Loucy (cell line): ENCODE data around the gene MINDY4.

ENCODE experiments used
- H2AFZ ChIP-seq: fragments of 200-600 bp; sonication (generic); 2 replicates; pipeline ENCODE4 v1.6.0; 2016; ENCODE audit warnings: antibody characterized with exemption, mild to moderate bottlenecking, low read length, moderate library complexity
- H3F3A ChIP-seq: fragments of 200-600 bp; 2 replicates; pipeline ENCODE4 v1.6.0; 2016; ENCODE audit warnings: antibody characterized with exemption, low read depth, mild to moderate bottlenecking
- H3K27me3 ChIP-seq: fragments of 200-600 bp; sonication (generic); 2 replicates; pipeline ENCODE4 v1.6.1; 2014; ENCODE audit warnings: low read length, mild to moderate bottlenecking; ENCODE audit not compliant: insufficient read depth, poor library complexity, severe bottlenecking
- H3K36me3 ChIP-seq: fragments of 200-600 bp; sonication (generic); 2 replicates; pipeline ENCODE4 v1.6.1; 2016; ENCODE audit warnings: low read length; ENCODE audit not compliant: insufficient read depth
- H3K4me1 ChIP-seq: fragments of 200-600 bp; sonication (generic); 2 replicates; pipeline ENCODE4 v1.5.1; 2014; ENCODE audit warnings: low read length, mild to moderate bottlenecking; ENCODE audit not compliant: insufficient read depth, poor library complexity, severe bottlenecking
- H3K4me2 ChIP-seq: fragments of 200-600 bp; sonication (generic); 2 replicates; pipeline ENCODE4 v1.6.0; 2014; ENCODE audit warnings: antibody characterized with exemption, low read length, low read depth, mild to moderate bottlenecking; ENCODE audit not compliant: poor library complexity, severe bottlenecking
- H3K4me3 ChIP-seq: fragments of 200-600 bp; sonication (generic); 2 replicates; pipeline ENCODE4 v1.5.1; 2014; ENCODE audit warnings: low read length, mild to moderate bottlenecking, mixed read lengths; ENCODE audit not compliant: poor library complexity, severe bottlenecking
- H3K79me2 ChIP-seq: fragments of 200-600 bp; sonication (generic); 2 replicates; pipeline ENCODE4 v1.6.1; 2014; ENCODE audit warnings: low read length; ENCODE audit not compliant: insufficient read depth
- H3K9ac ChIP-seq: fragments of 200-600 bp; sonication (generic); 2 replicates; pipeline ENCODE4 v1.6.0; 2014; ENCODE audit warnings: mild to moderate bottlenecking, low read depth, low read length, moderate library complexity; ENCODE audit not compliant: poor library complexity, severe bottlenecking
- H3K9me2 ChIP-seq: fragments of 200-600 bp; sonication (generic); replicated peaks from 2 replicates; pipeline ENCODE4 v1.6.1; 2016; ENCODE audit warnings: low read depth, low read length, mixed read lengths
- H3K9me3 ChIP-seq: fragments of 200-600 bp; sonication (generic); 2 replicates; pipeline ENCODE4 v1.6.1; 2014; ENCODE audit warnings: mild to moderate bottlenecking, antibody characterized with exemption, low read length, low read depth; ENCODE audit not compliant: insufficient read depth
- H4K20me1 ChIP-seq: fragments of 200-600 bp; sonication (generic); 2 replicates; pipeline ENCODE4 v1.6.0; 2014; ENCODE audit warnings: antibody characterized with exemption, low read length, mild to moderate bottlenecking; ENCODE audit not compliant: insufficient read depth, poor library complexity, severe bottlenecking
- EZH2phosphoT487 ChIP-seq: fragments of 200-600 bp; IDR thresholded peaks from 2 replicates; pipeline ENCODE4 v1.6.1; 2018; ENCODE audit warnings: antibody characterized with exemption, mild to moderate bottlenecking, moderate library complexity, borderline replicate concordance
- TF ChIP-seq, protein P1 (sequence below): fragments of 200-600 bp; sonication (generic); conservative IDR thresholded peaks from 2 replicates; pipeline ENCODE4 v1.5.1; 2014; ENCODE audit warnings: mild to moderate bottlenecking, antibody characterized with exemption, low read length

The MINDY4 gene

DNA sequence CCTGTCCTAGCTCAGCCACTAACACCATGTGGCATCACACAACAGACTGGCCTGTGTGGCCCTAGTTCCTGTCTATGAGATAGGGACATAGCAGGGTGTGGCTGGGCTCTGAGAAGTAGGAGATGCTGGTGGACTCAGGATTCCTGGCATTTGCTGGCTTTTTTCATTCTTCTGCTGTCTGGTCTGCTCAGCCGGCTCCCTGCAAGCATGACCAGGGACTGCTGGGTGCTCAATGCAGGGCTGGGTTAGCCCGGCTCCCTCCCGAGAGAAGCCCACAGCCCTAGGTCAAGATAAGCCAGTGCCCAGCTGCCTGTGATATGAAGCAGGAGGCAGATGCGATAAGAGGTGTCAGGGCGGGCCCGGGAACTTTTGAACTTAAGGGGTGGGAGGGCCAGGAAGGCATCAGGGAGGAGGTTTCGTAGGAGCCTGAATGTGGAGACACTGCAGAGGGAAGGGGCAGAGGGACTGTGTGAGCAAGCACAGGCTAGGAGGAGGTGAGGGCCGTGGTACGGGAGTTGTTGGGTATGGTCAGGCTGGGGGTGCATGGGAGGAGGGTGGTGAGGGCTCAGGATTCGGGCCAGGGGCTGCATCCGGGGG is 143.9 kb downstream of the MINDY4 start:
- no peaks in the 10 kb centered on the region for H3K36me3 ChIP-seq
- H3K9me2 ChIP-seq: no peaks in the 10 kb centered on the region
- H3K9ac ChIP-seq: no peak overlapping the region
- H3K79me2 ChIP-seq: no peaks in the 10 kb centered on the region
- TF ChIP-seq, protein P1, sequence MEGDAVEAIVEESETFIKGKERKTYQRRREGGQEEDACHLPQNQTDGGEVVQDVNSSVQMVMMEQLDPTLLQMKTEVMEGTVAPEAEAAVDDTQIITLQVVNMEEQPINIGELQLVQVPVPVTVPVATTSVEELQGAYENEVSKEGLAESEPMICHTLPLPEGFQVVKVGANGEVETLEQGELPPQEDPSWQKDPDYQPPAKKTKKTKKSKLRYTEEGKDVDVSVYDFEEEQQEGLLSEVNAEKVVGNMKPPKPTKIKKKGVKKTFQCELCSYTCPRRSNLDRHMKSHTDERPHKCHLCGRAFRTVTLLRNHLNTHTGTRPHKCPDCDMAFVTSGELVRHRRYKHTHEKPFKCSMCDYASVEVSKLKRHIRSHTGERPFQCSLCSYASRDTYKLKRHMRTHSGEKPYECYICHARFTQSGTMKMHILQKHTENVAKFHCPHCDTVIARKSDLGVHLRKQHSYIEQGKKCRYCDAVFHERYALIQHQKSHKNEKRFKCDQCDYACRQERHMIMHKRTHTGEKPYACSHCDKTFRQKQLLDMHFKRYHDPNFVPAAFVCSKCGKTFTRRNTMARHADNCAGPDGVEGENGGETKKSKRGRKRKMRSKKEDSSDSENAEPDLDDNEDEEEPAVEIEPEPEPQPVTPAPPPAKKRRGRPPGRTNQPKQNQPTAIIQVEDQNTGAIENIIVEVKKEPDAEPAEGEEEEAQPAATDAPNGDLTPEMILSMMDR: no peak
- no peak for TF ChIP-seq EZH2phosphoT487
- H3K9me3 ChIP-seq: no peaks in the 10 kb centered on the region
- no peaks in the 10 kb centered on the region for H3K4me1 ChIP-seq
- H2AFZ ChIP-seq: no peak overlapping the region
- no peaks in the 10 kb centered on the region for H3K27me3 ChIP-seq
- H3F3A ChIP-seq: no peaks in the 10 kb centered on the region
- no peaks in the 10 kb centered on the region for H4K20me1 ChIP-seq
- H3K4me2 ChIP-seq: no peak overlapping the region
- no peak overlapping the region for H3K4me3 ChIP-seq

DNA sequence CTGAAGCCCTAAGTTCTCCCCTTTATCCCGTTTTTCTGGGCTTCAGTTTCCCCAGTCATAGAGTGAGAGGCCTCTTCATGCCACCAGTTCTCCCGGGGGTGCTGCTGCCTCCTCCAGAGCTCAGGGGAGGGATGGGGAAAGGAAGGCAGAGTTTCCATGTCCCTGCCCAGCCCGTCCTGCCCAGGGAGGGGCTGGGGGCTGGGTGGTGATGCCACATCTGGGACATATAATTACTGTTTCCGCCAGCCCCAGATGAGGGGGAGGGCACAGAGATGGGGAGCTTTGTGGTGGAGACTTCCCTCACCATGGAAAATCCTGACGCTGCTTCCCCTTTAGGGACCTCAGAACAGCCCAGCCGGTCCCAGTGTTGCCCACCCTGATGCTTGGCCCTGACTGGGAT is 144.5 kb downstream of the MINDY4 start:
- H3F3A ChIP-seq: no peaks in the 10 kb centered on the region
- H2AFZ ChIP-seq: no peak overlapping the region
- no peak overlapping the region for H3K4me2 ChIP-seq
- no peaks in the 10 kb centered on the region for H3K4me1 ChIP-seq
- no peaks in the 10 kb centered on the region for H4K20me1 ChIP-seq
- no peaks in the 10 kb centered on the region for H3K9me2 ChIP-seq
- no peaks in the 10 kb centered on the region for H3K79me2 ChIP-seq
- no peak overlapping the region for H3K4me3 ChIP-seq
- no peaks in the 10 kb centered on the region for H3K27me3 ChIP-seq
- no peak overlapping the region for H3K9ac ChIP-seq
- H3K36me3 ChIP-seq: no peaks in the 10 kb centered on the region
- H3K9me3 ChIP-seq: no peaks in the 10 kb centered on the region
- TF ChIP-seq, protein P1: no peak
- no peak for TF ChIP-seq EZH2phosphoT487

GRCh38 chr7:30916255-30916654 is 145.0 kb downstream of the MINDY4 start:
- no peak overlapping the region for H2AFZ ChIP-seq
- H3K9ac ChIP-seq: no peak overlapping the region
- H3K36me3 ChIP-seq: no peaks in the 10 kb centered on the region
- no peaks in the 10 kb centered on the region for H3K79me2 ChIP-seq
- no peaks in the 10 kb centered on the region for H3F3A ChIP-seq
- no peaks in the 10 kb centered on the region for H3K4me1 ChIP-seq
- H4K20me1 ChIP-seq: no peaks in the 10 kb centered on the region
- no peak overlapping the region for H3K4me2 ChIP-seq
- H3K4me3 ChIP-seq: no peak overlapping the region
- TF ChIP-seq EZH2phosphoT487: no peak
- TF ChIP-seq, protein P1: no peak
- H3K9me2 ChIP-seq: no peaks in the 10 kb centered on the region
- H3K9me3 ChIP-seq: no peaks in the 10 kb centered on the region
- no peaks in the 10 kb centered on the region for H3K27me3 ChIP-seq
